GM19239 (cell line): ENCODE data around the gene DET1.
"Not testable (repeated sequence)": the region's sequence is repeated elsewhere in the genome, so short reads cannot be mapped to it uniquely, and the experiment has no call there.

Experiments
- DNase-seq: peaks from one replicate; pipeline ENCODE4 v3.0.0; 2011; ENCODE audit warnings: low spot score; ENCODE audit not compliant: insufficient read length
- FAIRE-seq: peaks from 2 replicates; lab custom pipeline; 2011; peaks lifted over from hg19 to GRCh38; lab: Jason Lieb, UNC

DET1 gene

DNA sequence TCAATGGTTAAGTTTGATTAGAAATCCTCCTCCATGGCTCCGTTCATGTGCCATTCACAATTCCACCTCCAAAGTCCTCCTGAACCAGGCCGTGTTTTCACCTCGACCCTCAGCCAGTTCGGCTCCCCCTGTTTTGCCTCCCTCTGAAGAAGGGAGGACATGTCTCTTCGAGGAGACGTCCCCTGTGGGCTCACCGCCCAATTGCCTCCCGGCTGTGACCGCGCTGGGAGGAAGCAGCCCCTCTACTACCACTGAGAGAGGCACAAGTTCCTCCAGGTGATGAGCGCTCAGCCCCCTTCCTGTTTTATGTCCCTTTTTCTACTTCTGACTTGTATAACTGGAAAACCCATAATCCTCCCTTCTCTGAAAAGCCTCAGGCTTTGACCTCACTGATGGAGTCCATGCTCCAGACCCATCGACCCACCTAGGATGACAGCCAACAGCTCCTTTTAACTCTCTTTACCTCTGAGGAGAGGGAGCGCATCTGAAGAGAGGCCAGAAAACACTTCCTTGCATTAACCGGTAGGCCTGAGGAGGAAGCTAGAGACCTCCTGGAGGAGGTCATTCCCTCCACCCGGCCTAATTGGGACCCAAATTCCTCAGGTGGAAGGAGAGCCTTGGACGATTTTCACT is 4.7 kb downstream of the DET1 start:
- DNase-seq (no peak), FAIRE-seq (no peak)

DNA sequence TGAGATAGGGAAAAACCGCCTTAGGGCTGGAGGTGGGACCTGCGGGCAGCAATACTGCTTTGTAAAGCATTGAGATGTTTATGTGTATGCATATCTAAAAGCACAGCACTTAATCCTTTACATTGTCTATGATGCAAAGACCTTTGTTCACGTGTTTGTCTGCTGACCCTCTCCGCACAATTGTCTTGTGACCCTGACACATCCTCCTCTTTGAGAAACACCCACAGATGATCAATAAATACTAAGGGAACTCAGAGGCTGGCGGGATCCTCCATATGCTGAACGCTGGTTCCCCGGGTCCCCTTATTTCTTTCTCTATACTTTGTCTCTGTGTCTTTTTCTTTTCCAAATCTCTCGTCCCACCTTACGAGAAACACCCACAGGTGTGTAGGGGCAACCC is 5.4 kb downstream of the DET1 start:
- not testable (repeated sequence) for FAIRE-seq, DNase-seq

- not testable (repeated sequence) for FAIRE-seq, DNase-seq
These were observed 6.1 kb downstream of the DET1 start for GRCh38 chr15:88540350-88540749.

DNA sequence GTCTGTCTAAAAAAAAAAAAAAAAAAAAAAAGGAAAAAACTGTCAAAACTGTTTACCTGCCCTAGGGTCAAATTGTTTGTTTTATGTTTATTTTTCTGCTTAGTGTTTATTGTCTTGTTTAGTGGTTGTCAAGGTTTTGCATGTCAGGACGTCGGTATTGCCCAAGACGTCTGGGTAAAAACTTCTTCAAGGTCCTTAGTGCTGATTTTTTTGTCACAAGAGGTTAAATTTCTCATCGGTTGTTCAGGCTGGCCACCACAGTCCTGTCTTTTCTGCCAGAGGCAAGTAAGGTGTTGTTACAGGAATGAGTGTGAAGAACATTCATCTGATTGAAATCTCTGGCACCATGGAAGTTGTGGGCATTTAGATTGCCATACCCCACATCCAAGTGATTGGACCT is 7.0 kb downstream of the DET1 start:
- FAIRE-seq (no peak), DNase-seq (no peak)

DNA sequence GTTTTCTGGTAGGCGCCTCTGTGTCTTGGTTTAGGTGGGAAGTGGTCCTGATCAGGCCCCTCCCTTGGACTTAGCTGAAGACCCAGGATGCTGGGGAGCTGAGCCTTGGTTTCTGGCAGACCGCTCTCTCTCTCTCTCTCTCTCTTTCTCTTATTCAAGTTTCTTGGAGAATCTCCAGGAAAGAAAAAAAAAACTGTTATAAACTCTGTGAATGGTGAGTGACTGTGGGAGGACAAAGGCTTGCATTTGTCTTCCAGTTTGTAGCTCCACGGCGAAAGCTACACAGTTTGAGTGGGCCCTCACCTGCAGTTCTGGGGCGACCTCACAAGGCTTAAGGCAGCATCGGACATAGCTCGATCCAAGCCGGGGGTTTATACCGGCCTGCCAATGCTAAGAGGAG is 7.5 kb downstream of the DET1 start:
- FAIRE-seq (no peak), DNase-seq (no peak)

DNA sequence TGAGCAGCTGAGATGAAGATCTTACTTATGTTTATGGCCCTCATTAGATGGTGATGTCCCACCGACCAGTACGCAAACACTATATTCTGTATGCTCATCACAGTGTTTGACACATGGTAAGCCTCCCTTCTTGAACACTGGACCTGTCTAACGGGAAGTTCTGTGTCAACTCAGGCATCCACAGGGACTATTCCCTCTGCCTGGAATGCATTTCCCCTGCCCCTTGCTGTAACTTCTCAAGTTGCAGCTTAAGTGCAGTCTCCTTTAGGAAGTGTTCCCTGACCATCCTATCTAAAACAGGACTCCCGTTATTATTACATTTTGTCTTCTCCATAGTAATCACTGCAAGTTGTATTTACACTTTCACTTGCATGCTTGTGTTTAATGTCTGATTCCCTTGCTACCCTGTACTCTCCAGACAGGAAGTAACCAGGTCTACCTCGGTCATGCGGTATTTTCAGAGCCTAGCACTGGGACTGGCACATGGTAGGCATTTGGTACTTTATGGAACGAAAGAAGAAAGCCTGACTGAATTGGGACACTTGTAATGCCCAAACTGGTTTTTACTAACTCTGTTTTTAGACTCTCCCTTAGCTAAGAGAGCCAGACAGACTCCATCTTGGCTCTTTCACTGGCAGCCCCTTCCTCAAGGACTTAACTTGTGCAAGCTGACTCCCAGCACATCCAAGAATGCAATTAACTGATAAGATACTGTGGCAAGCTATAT is 8.7 kb downstream of the DET1 start:
- DNase-seq (no peak), FAIRE-seq (no peak)

GRCh38 chr15:88535607-88536313 is 10.7 kb downstream of the DET1 start:
- DNase-seq (no peak), FAIRE-seq (no peak)

- DNase-seq = no peak
- FAIRE-seq = no peak
These were observed 11.4 kb downstream of the DET1 start for GRCh38 chr15:88535100-88535499.

GRCh38 chr15:88533376-88533775 is 13.1 kb downstream of the DET1 start:
- FAIRE-seq (no peak), DNase-seq (no peak)

DNA sequence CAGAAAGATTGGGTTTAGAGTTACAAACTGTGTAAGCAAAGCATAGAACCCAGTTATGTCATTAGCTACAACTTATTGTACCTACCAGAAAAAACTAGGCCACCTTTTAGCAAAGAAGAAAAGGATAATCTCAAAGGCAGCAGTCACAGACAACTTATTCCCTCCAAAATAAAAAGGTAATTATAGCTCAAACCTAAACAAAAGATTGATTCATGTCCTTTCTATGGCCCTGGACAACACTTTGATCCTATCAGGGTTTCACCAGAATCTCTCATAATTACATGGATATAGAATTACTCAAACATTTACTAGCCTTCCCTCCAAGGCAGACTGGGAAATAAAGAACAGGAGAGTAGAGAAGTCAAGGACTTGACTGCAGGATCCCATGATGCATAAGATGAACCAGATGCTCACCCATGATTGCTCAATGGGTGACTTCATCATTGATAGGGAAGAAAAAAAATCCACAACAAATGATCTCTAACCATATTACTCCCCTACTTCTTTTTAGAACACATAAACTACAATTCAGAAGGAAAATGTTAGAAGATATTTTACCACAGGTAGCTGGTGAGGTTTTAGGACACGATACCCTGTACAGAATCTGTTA is 17.4 kb downstream of the DET1 start:
- DNase-seq = no peak
- FAIRE-seq = no peak

DNA sequence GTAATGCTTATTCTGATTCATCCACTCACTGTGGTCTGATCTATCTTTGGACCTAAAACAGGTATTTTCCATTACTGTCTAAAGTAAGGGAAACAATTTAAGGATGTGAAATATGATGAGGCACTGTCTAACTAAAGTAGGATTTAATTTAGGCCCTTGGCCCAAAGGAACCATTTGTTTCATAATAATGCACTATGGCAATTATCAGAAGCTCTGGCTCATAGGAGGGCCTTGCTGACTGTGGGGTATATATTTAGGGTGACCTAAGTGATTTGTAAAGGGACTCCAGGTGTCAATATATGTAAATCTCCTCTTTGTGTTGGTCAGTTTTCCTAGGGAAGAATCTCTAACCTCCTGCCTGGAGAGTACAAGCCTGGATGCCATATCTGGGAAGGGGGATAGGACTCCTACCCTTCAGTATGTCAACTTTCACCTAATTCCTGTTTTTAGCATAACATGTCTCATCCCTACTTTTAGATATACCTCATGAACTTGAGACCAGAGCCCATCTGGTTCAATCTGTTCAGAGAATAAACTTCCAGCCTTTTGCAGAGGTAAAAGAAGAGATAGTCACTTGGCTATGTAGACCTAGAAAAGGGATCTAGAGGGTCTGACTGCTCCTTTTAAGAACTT is 20.1 kb downstream of the DET1 start:
- DNase-seq (no peak), FAIRE-seq (no peak)

DNA sequence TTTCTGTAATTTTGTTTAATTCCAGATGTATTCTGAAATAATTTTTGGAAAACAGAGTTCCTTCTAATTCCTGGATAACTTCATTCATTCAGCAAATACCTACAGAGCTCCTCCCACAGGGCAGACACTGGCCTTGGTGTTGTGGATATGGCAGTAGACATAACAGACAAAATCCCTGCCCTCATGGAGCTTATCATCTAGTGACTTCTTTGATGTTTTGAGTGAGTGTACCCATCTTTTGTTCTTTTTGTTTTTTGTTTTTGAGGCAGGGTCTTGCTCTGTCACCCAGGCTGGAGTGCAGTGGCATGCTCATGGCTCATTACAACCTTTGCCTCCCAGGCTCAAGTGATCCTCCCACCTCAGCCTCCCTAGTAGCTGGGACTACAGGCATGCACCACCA is 21.1 kb downstream of the DET1 start:
- FAIRE-seq = no peak
- DNase-seq = no peak

- not testable (repeated sequence) for FAIRE-seq, DNase-seq
These were observed 22.4 kb downstream of the DET1 start for GRCh38 chr15:88524094-88524493.

DNA sequence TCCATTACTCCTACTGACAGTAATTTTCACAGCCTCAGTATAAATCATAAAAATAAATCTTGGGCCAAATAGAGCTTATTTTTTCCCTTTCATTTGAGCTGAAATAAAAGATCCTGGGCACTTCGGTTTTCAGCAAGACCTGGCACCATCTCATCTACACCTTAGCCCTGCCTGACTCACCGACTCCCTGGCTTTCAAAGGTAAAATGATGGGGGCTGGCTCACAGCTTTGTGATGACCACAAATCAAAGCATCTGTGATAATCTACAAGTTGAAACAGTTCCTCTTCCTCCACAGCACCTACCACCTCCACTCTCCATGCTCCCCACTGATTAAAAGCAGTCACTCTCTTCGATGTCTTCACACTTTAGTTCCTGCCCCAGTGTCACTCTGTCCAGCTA is 27.6 kb downstream of the DET1 start:
- FAIRE-seq (no peak), DNase-seq (no peak)

- DNase-seq (no peak), FAIRE-seq (no peak)
These were observed 33.3 kb downstream of the DET1 start for GRCh38 chr15:88513195-88513594.

- DNase-seq (no peak), FAIRE-seq (no peak)
These were observed 33.9 kb downstream of the DET1 start for GRCh38 chr15:88512601-88513000.

- FAIRE-seq = no peak
- no peak for DNase-seq
These were observed 34.4 kb downstream of the DET1 start for GRCh38 chr15:88512078-88512477.

- FAIRE-seq (no peak), DNase-seq (no peak)
These were observed 35.3 kb downstream of the DET1 start for GRCh38 chr15:88511161-88511560.

GRCh38 chr15:88509964-88510363 is 36.5 kb downstream of the DET1 start:
- FAIRE-seq (no peak), DNase-seq (no peak)

- DNase-seq (no peak), FAIRE-seq (no peak)
These were observed 37.2 kb downstream of the DET1 start for GRCh38 chr15:88509321-88509720.

- FAIRE-seq = no peak
These were observed 39.9 kb downstream of the DET1 start for GRCh38 chr15:88506628-88507027.

More at GRCh38 chr15:88506628-88507027, 39.9 kb downstream of the DET1 start:
- DNase-seq = no peak
